ENCODE results near the gene MTHFD1.
A peak's percentile ranks its signal among the peaks of the same experiment; 100 is the strongest.

MTHFD1 gene

GRCh38 chr14:64495252-64495651, 107.1 kb downstream of the MTHFD1 start:
- no peak for DNase-seq (ENCODE audit: low spot score)

DNA sequence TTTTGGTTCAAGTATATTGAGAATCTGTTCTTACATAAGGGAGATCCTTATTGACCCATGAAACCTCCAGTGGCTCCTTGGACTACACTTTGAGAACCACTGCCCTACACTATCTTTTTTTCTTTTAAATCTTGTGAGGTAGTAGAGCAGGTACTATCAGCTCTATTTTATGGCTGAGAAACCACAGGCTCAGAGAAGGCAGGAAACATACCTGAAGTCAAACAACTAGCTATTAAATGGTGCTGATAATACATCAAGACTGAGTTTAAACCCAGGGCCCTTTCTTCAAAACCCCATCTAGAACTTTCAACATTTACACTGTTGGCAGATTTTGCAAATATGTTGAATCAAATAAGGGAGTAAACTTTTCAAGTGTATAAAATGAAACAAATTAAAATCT, 108.6 kb downstream of the MTHFD1 start:
- no peak for DNase-seq (ENCODE audit: low spot score)

- no peak for DNase-seq (ENCODE audit: low spot score)
Observed at GRCh38 chr14:64500088-64500487, 111.9 kb downstream of the MTHFD1 start.

- DNase-seq (ENCODE audit: low spot score): peak; percentile 27
Observed at GRCh38 chr14:64501411-64502171, 113.4 kb downstream of the MTHFD1 start.

GRCh38 chr14:64502456-64502855, 114.3 kb downstream of the MTHFD1 start:
- no peak for DNase-seq (ENCODE audit: low spot score)

GRCh38 chr14:64502887-64503433, 114.8 kb downstream of the MTHFD1 start:
- DNase-seq (ENCODE audit: low spot score): no peak

GRCh38 chr14:64503434-64504309, 115.5 kb downstream of the MTHFD1 start, which contains the start of gene ZBTB25:
TSS of gene ZBTB25 (minus strand) at chr14:64503838. CDS start at chr14:64490533, 13,305 bp downstream.
- peak; percentile 92 for DNase-seq (ENCODE audit: low spot score)

DNA sequence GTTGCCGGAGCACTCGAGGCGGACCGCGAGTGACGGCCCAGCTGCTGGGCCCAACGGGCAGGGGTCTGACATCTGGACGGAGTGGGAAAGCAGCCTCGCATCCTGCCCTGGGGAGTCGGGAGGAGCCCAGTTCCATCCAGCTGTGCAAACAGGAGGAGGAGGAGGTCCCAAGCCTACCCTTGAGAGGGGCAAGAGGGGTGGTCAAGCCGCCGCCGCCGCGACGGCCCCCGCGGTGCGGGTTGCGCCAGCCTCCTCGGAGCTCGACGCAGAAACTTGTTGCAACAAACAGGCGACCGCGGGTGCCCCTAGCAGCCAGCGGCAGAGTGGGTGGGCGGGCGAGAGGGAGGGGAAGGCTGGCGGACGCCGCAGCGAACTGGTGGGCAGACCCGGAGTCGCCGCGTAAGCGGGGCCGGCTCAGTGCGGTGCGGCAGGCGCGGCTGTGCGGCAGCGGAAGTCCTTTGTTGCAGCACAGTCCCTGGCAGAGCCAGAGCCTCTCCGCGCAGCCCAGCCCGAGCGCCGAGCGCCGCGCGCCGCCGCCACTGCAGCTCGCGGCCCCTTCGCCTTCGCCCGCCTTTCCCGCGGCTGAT, 116.2 kb downstream of the MTHFD1 start, which contains the start of gene ZBTB1:
ZBTB1 (plus strand) TSS at position 461 of the 587 bp plus-strand sequence. CDS start 16,735 bp downstream, outside the sequence.
- peak; percentile 87 for DNase-seq (ENCODE audit: low spot score)

GRCh38 chr14:64504897-64505794, 117.0 kb downstream of the MTHFD1 start:
- peak; percentile 84 for DNase-seq (ENCODE audit: low spot score)

DNA sequence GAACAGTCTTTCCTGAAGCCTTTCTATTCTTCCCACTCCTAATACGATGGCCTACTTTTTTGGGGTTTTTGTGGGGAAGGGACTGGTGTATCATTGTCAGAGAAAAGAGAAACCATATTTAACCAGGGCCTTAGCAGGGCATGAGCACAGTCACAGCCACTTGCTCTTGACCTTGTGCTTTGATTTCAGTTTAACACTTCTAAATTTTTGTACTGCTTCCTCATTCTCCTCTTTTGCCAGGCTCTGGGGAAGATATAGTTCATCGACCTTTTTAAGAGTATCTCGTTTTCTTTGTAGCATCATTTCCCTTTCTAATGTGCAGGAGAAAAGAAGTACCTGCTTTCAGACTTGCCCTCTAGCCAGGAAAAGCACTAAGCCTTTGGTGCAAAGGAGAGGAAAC, 118.6 kb downstream of the MTHFD1 start:
- no peak for DNase-seq (ENCODE audit: low spot score)

DNA sequence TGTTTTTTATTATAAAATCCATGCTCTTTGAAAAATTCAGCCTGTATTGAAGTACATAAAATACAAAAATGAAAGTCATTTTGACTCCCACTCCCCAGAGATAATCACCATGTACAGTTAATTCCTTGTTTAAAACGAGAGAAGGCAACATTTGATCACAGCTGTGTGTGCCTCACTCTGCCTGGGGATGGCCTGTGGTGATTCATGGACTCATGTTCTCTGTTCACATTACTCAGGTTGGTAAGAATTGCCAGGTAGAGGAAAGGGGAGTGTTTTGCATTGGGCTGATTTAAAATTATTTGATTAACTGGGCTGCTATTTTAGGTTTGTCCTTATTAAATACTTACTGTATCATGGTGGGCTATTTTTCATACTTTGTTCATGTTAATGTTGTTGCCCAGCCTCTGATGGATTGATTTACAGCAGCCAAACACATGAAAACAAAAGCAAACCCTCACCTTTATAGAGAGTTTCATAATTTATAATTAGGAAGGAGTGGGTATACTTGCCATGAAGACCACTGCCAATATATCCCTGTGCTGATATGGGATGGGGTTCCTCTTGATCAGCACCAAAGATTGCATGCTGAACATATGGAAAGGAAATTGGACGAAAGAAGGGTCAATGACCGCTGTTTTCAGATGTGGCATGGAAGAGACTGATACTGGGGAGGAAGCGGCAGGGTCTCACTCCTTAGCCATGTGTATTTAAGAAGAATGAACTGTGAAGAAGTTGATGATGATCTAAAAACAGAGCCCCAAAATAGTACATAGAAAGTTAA, 119.4 kb downstream of the MTHFD1 start:
- DNase-seq (ENCODE audit: low spot score): no peak

DNA sequence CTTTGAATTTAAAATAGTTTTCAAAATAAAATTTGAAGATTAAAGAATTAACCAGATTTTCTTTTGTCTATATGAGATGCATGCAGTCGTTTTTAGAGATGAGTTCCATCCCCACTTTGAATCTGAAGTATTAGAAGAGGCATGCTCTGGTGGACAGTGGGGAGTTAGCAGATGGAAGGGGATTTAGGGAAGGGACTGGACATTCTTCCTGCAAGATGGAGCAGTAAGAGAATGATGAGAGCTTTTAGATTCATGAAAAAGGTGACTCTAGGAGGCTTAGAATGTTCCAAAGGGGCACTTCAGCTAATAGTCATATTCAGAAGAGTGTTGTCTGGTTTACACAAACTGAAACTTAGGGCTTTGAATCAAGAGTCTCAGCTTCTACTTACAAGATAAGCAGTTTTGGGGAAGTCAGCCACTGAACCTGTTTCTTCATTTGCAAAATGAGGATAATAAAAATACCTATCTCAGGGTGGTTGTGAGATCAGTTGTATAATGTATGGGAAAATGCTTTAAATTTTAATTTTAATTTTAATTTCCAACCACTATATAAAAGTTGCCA, 120.1 kb downstream of the MTHFD1 start:
- DNase-seq (ENCODE audit: low spot score): no peak

- DNase-seq (ENCODE audit: low spot score): no peak
Observed at GRCh38 chr14:64509036-64509435, 120.9 kb downstream of the MTHFD1 start.

Data from AG08396 (cell line).